ENCODE data around the gene DDR2. TPM values are rescaled to one million over a fixed set of nuclear protein-coding genes. Genes with fewer than 3 reads are reported as not detected.

Gene DDR2
- total RNA-seq, 1 experiment from 2014 or later, result 0.52 TPM

DNA sequence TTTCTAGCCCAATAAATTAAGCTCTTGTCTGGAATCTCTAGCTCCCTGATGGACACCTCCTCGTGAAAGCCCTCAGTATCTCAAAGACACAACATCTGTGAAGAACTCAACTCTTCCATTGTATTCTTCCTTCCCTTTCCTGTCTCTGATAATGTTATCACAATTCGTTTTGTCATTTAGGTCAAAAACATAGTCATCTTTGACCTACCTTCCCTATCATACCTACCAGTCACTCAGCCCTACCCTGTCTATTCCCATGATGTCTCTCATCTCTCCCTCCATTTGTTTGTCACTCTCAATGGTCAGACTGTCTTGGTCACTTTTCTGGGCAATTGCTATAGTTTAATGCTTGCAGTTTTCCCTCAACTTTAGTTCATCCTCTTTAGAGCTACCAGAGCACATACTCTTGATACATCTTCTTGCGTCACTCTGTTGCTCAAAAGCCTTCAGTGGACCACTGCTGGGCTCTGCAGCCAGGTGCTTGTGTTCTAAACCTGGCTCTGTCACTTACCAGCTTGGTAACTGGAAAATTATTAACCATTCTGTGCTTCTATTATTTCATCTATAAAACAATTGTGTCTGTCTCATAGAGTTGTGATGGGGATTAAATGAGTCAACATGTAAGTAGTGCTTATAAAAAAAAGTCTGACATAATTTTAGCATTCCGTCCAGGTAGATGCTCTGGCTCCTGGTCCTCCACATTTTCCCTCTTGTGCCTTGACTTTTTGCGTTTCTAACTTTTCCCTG, 39.6 kb downstream of the DDR2 start:
- no peak overlapping the region for H3K27ac Mint-ChIP-seq
- Histone ChIP-seq H3K18ac (ENCODE audit: insufficient read length, low read depth, low read length) (no peak overlapping the region), H2AFZ (ENCODE audit: low read length) (no peak overlapping the region), H2BK5ac (ENCODE audit: insufficient read length, low read length) (no peak overlapping the region), H3K56ac (ENCODE audit: insufficient read length, low read depth, low read length) (no peak overlapping the region), H4K20me1 (ENCODE audit: control insufficient read depth, insufficient read depth, insufficient read length) (no peaks in the 10 kb centered on the region), H3T11ph (ENCODE audit: low read length) (no peak overlapping the region), H3K4me2 (ENCODE audit: insufficient read depth, insufficient read length, low read length) (no peak overlapping the region), H3K79me1 (ENCODE audit: insufficient read depth, low read depth, low read length, poor library complexity, severe bottlenecking) (no peaks in the 10 kb centered on the region), H3K23me2 (ENCODE audit: insufficient read length, low read depth, low read length, poor library complexity, severe bottlenecking) (no peaks in the 10 kb centered on the region), H2AK5ac (ENCODE audit: insufficient read length, low read length) (no peak overlapping the region), H3K27me3 (ENCODE audit: insufficient read depth, low read length) (no peaks in the 10 kb centered on the region), H2BK120ac (ENCODE audit: low read depth, low read length, poor library complexity, severe bottlenecking) (no peak overlapping the region), H3K23ac (ENCODE audit: insufficient read length, low read depth, low read length) (no peak overlapping the region), H4K5ac (ENCODE audit: insufficient read length, low read depth, low read length) (no peak overlapping the region), H4K91ac (ENCODE audit: insufficient read length, low read depth, low read length) (no peak overlapping the region), H2BK12ac (ENCODE audit: insufficient read length, low read depth, low read length) (no peak overlapping the region), H2BK20ac (ENCODE audit: low read depth, low read length, poor library complexity, severe bottlenecking) (no peak overlapping the region), H3K14ac (ENCODE audit: insufficient read depth, low read length) (no peak overlapping the region), H3K9me3 (ENCODE audit: control insufficient read depth, low read depth, low read length) (no peaks in the 10 kb centered on the region), H3K79me2 (ENCODE audit: insufficient read depth, low read length) (no peaks in the 10 kb centered on the region), H3K4me1 (ENCODE audit: insufficient read depth, low read length) (no peaks in the 10 kb centered on the region), H2BK15ac (ENCODE audit: low read depth, low read length) (no peak overlapping the region), H3K27ac (ENCODE audit: insufficient read length, low read depth, low read length) (no peak overlapping the region), H3K4ac (ENCODE audit: low read depth, low read length) (no peak overlapping the region), H3K9ac (ENCODE audit: extremely low read depth, insufficient read length, low read length) (no peak overlapping the region), H4K8ac (replicated peaks; ENCODE audit: insufficient read length, low read depth, low read length) (no peak overlapping the region)
- no peaks in the 10 kb centered on the region for H3K36me3 Mint-ChIP-seq (ENCODE audit: insufficient read depth in 1 of 3, low read depth in 3 of 3)
- no peaks in the 10 kb centered on the region for H3K4me1 Mint-ChIP-seq
- TF ChIP-seq, protein P1, sequence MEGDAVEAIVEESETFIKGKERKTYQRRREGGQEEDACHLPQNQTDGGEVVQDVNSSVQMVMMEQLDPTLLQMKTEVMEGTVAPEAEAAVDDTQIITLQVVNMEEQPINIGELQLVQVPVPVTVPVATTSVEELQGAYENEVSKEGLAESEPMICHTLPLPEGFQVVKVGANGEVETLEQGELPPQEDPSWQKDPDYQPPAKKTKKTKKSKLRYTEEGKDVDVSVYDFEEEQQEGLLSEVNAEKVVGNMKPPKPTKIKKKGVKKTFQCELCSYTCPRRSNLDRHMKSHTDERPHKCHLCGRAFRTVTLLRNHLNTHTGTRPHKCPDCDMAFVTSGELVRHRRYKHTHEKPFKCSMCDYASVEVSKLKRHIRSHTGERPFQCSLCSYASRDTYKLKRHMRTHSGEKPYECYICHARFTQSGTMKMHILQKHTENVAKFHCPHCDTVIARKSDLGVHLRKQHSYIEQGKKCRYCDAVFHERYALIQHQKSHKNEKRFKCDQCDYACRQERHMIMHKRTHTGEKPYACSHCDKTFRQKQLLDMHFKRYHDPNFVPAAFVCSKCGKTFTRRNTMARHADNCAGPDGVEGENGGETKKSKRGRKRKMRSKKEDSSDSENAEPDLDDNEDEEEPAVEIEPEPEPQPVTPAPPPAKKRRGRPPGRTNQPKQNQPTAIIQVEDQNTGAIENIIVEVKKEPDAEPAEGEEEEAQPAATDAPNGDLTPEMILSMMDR (conservative IDR thresholded peaks at IDR 0.05), result no peak
- no peak for DNase-seq
- no peak overlapping the region for H3K4me3 Mint-ChIP-seq
- H3K27me3 Mint-ChIP-seq (ENCODE audit: low read depth), result no peaks in the 10 kb centered on the region
- WGBS (ENCODE audit: extremely low coverage, insufficient read length, low lambda C conversion rate), result no CpG with 5 or more reads among the region's 5 CpGs
- no peaks in the 10 kb centered on the region for H3K9me3 Mint-ChIP-seq
